GM12874 (cell line): ENCODE results near the gene CMKLR1.

Experiments used
- TF ChIP-seq, protein P1 (sequence below): IDR thresholded peaks from 2 replicates; pipeline ENCODE4 v1.5.1; 2011; ENCODE audit warnings: low read depth, mild to moderate bottlenecking, control low read depth, low read length, moderate library complexity; ENCODE audit not compliant: insufficient read depth

The CMKLR1 gene

DNA sequence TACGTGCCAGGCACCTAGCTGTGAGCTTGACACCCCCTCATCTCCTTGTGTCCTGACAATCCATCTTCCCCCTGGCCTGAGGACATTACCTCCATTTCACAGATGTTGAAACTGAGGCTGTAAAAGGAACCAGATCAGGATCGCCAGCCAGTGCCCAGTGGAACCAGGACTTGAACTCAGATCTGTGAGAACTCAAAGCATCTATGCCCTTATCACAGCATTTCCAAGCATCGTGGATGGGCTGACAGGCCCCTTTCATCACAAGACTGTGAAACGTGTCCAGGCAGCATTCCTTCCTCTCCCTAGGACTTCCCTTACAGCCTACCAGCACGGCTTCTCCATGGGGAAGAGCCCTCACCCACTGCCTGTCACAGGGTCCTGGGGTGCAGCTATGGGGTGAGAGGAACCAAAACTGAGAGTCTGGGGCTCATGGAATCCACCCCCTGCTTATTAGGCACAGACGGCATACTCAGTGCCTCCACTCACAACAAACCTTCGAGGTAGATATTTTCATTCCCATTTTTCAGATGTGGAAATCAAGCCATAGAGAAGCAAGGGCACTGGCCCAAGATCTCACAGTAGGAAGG is 26.9 kb downstream of the CMKLR1 start:
- TF ChIP-seq, protein P1, sequence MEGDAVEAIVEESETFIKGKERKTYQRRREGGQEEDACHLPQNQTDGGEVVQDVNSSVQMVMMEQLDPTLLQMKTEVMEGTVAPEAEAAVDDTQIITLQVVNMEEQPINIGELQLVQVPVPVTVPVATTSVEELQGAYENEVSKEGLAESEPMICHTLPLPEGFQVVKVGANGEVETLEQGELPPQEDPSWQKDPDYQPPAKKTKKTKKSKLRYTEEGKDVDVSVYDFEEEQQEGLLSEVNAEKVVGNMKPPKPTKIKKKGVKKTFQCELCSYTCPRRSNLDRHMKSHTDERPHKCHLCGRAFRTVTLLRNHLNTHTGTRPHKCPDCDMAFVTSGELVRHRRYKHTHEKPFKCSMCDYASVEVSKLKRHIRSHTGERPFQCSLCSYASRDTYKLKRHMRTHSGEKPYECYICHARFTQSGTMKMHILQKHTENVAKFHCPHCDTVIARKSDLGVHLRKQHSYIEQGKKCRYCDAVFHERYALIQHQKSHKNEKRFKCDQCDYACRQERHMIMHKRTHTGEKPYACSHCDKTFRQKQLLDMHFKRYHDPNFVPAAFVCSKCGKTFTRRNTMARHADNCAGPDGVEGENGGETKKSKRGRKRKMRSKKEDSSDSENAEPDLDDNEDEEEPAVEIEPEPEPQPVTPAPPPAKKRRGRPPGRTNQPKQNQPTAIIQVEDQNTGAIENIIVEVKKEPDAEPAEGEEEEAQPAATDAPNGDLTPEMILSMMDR, result no peak

DNA sequence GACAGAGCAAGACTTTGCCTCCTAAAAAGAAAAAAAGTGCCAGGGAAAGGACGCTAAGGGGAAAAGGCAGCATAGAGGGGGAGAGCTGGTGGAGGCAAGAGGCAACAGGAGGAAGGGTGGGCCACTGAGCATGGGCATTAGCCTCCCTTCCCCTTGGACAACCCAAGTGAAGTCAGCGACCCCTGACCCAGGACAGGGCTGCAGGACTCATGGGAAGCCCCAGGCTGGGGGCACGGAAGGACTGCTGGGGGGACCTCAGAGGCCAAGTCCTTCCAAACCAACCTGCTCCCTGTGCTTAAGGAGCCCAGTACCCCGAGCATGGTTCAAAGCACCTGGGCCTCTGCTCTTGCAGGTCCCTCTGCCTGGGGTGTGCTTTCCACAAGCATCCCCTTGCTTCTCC is 27.5 kb downstream of the CMKLR1 start:
- TF ChIP-seq, protein P1, result no peak

DNA sequence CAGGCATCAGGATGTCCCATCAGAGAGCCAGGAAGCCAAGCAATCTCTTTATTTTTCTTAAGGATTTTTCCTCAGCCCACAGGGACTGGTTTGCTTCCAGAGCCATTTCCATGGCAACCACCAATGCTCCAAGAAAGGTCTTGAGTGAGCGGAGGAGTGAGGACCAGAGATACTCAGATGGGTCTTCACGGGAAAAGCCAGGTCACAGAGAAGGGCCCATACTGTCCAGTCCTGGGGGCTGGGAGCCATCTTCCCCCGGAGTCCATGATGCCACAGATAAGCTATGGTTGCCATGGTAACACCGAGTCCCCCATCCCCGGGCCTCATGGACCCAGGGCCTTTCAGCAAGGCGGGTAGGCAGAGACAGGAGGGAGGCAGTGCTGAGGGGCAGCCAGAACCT is 28.6 kb downstream of the CMKLR1 start:
- TF ChIP-seq, protein P1, result no peak

GRCh38 chr12:108309674-108310312 is 29.3 kb downstream of the CMKLR1 start:
- TF ChIP-seq, protein P1, result no peak

GRCh38 chr12:108308395-108309085 is 30.6 kb downstream of the CMKLR1 start:
- TF ChIP-seq, protein P1, result no peak

DNA sequence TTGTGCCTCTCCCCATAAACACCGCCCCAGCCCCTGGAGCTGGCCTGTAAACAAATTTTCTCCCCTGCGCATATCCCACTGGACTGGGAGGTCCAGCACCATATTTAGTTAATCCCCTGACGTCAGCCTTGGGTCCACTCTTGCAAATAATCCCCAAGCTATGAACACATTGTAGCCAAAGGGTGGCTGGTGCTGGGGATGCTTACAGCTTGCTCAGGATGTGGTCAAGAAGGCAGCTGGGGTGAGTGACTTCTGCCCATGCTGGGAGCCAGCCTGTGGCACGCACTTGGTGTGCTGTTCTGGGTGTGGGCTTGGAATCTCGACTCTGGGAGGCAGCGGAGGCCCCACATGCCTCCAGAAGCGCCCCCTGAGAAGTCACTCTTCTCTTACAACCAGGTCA is 32.1 kb downstream of the CMKLR1 start:
- TF ChIP-seq, protein P1, result no peak

DNA sequence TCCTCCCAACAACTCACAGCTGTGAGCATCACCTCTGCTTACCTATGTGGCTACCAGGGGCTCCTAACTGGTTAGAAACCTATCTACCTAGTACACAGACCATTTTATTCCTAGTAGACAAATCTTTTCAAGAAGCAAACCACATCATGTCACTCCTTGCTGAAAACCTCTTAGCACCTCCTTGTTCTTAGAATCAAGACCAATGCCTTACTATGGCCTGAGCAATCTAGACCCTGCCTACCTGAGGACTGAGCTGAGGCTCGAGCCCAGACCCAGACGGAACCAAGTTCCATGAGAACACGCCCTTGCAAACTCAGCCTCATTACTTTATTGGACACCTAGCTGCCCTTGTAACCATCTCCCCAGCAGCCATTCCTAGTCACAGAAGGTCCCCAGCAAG is 32.6 kb downstream of the CMKLR1 start:
- TF ChIP-seq, protein P1, result no peak
